HepG2 (cell line): ENCODE data around the gene MYO5A.

Experiments
- CBX2 ChIP-seq, 2 experiments: fragments of 200-600 bp in 1 of 2; sonication (generic); formaldehyde crosslinking in 1 of 2; IDR thresholded peaks; 2 replicates each; pipeline versions ENCODE4 v1.7.0 to v1.8.1; 2018 to 2022; ENCODE audit warnings: low read depth in 2 of 2, low read length in 1 of 2, mild to moderate bottlenecking in 1 of 2, missing genetic modification reagents in 1 of 2
- CTCF ChIP-seq: sonication (generic); formaldehyde crosslinking; IDR thresholded peaks from 2 replicates; pipeline ENCODE4 v1.5.0; 2020; ENCODE audit warnings: mild to moderate bottlenecking, missing genetic modification reagents, moderate library complexity
- EP300 ChIP-seq, 3 experiments: sonication (generic) in 1 of 3; formaldehyde crosslinking in 1 of 3; IDR thresholded peaks; 2 replicates each; pipeline versions ENCODE4 v1.5.1 to v1.6.1; 2011 to 2020; ENCODE audit warnings: low read depth in 2 of 3, low read length in 2 of 3, borderline replicate concordance in 1 of 3, improper control_type of control experiment in 1 of 3, mild to moderate bottlenecking in 1 of 3, missing genetic modification reagents in 1 of 3, moderate library complexity in 1 of 3
- FIP1L1 ChIP-seq: fragments of 200-400 bp; formaldehyde crosslinking; IDR thresholded peaks from 2 replicates; pipeline ENCODE4 v1.6.1; 2018; ENCODE audit warnings: low read depth, mild to moderate bottlenecking, low read length, moderate library complexity, borderline replicate concordance; ENCODE audit not compliant: insufficient read depth
- HOXA7 ChIP-seq: sonication (generic); formaldehyde crosslinking; IDR thresholded peaks from 2 replicates; pipeline ENCODE4 v1.8.1; 2022; ENCODE audit warnings: mild to moderate bottlenecking, missing genetic modification reagents, moderate library complexity
- POLR2A ChIP-seq, 2 experiments: IDR thresholded peaks; 2 replicates each; pipeline ENCODE4 v1.6.1; 2011; ENCODE audit warnings: low read depth in 2 of 2, low read length in 2 of 2, mild to moderate bottlenecking in 1 of 2, moderate library complexity in 1 of 2; ENCODE audit not compliant: insufficient read depth in 1 of 2
- RFX5 ChIP-seq: IDR thresholded peaks from 2 replicates; pipeline ENCODE4 v1.6.1; 2011; ENCODE audit warnings: low read depth, low read length, improper control_type of control experiment
- SAFB2 ChIP-seq: sonication (generic); formaldehyde crosslinking; IDR thresholded peaks from 2 replicates; pipeline ENCODE4 v1.5.1; 2020; ENCODE audit warnings: missing genetic modification reagents, low read depth, mild to moderate bottlenecking, borderline replicate concordance
- SRF ChIP-seq: IDR thresholded peaks from 2 replicates; pipeline ENCODE4 v1.6.1; 2011; ENCODE audit warnings: mild to moderate bottlenecking, low read depth, low read length, moderate library complexity
- THRA ChIP-seq: sonication (generic); formaldehyde crosslinking; IDR thresholded peaks from 2 replicates; pipeline ENCODE4 v1.4.0; 2020; ENCODE audit warnings: missing genetic modification reagents, borderline replicate concordance
- TF ChIP-seq, protein P1 (sequence below): IDR thresholded peaks from 2 replicates; pipeline ENCODE4 v1.6.1; 2016; ENCODE audit warnings: low read depth, control low read depth

GRCh38 chr15:52324109-52324508, 204.6 kb downstream of the MYO5A start:
- TF ChIP-seq FIP1L1 (no peak), CTCF (CRISPR knock-in tag) (no peak), CBX2 (IDR thresholded peaks at IDR 0.05; ENCODE audit: low read depth, low read length) (no peak), CBX2 (CRISPR knock-in tag; IDR thresholded peaks at IDR 0.05; ENCODE audit: low read depth) (no peak), THRA (CRISPR knock-in tag) (no peak), RFX5 (no peak), HOXA7 (CRISPR knock-in tag) (no peak), EP300 (IDR thresholded peaks at IDR 0.05; ENCODE audit: low read depth in 2 of 2, low read length in 2 of 2) (no peak), EP300 (CRISPR knock-in tag; IDR thresholded peaks at IDR 0.05; ENCODE audit: borderline replicate concordance) (no peak), SAFB2 (CRISPR knock-in tag) (no peak), POLR2A (IDR thresholded peaks at IDR 0.05; ENCODE audit: insufficient read depth in 1 of 2, low read depth in 2 of 2, low read length in 2 of 2) (no peak), SRF (no peak)
- TF ChIP-seq, protein P1, sequence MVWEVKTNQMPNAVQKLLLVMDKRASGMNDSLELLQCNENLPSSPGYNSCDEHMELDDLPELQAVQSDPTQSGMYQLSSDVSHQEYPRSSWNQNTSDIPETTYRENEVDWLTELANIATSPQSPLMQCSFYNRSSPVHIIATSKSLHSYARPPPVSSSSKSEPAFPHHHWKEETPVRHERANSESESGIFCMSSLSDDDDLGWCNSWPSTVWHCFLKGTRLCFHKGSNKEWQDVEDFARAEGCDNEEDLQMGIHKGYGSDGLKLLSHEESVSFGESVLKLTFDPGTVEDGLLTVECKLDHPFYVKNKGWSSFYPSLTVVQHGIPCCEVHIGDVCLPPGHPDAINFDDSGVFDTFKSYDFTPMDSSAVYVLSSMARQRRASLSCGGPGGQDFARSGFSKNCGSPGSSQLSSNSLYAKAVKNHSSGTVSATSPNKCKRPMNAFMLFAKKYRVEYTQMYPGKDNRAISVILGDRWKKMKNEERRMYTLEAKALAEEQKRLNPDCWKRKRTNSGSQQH (CRISPR knock-in tag), result no peak
